Bronchial epithelial cell (primary cell): ENCODE measurements around the gene CFAP54. TPM values are rescaled to one million over a fixed set of nuclear protein-coding genes. Genes with fewer than 3 reads are reported as not detected.

ENCODE experiments used
- DNase-seq: peaks from one replicate; pipeline ENCODE4 v3.0.0-alpha.2; 2010; ENCODE audit warnings: low read depth
- FAIRE-seq: peaks from 2 replicates; lab custom pipeline; 2011; peaks lifted over from hg19 to GRCh38; lab: Jason Lieb, UNC
- H3K27me3 ChIP-seq: 2 replicates; pipeline ENCODE4 v1.5.1; 2011; ENCODE audit warnings: low read length; ENCODE audit not compliant: control insufficient read depth, insufficient read depth
- H3K36me3 ChIP-seq: 2 replicates; pipeline ENCODE4 v1.5.1; 2011; ENCODE audit warnings: low read length; ENCODE audit not compliant: control insufficient read depth, insufficient read depth
- H3K4me3 ChIP-seq: 2 replicates; pipeline ENCODE4 v1.5.1; 2011; ENCODE audit warnings: mild to moderate bottlenecking, low read depth, low read length, control low read depth
- total RNA-seq: library from RNA; depleted of rRNA; stranded (reverse); fragments of >200 nt; gene quantifications from 2 replicates; pipeline ENCODE4 v1.2.1, GENCODE V29; 2014
- TF ChIP-seq, protein P1 (sequence below): IDR thresholded peaks from 2 replicates; pipeline ENCODE4 v1.5.1; 2011; ENCODE audit warnings: mild to moderate bottlenecking, moderate library complexity, low read length, control low read depth, inconsistent platforms; ENCODE audit not compliant: insufficient read depth, severe bottlenecking

Gene CFAP54
- total RNA-seq, 1 donor from 2014 or later, result 0.26 TPM

DNA sequence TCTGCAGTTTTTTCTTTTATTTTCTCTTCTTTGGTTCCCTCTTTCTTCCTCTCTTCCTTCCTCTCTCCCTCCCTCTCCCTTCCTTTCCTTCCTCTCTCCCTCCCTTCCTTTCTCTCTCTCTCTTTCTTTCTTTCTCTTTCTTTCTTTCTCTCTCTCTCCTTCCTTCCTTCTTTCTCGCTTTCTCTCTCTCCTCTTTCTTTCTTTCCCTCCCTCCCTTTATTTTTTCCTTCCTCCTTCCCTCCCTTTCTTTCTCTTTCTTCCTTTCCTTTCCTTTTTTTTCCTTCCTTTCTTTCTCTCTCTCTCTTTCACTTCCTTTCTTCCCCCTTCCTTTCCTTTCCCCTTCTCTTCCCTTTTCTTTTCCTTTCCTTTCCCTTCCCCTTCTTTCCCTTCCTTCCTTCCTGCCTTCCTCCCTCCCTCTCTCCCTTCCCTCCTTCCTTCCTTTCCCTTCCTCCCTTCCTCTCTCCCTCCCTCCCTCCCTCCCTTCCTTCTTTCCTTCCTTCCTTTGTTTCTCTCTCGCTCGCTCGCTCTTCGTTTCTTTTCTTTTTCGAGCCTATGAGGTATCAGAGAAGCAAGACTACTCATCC lies 13.7 kb downstream of the CFAP54 start:
- Histone ChIP-seq H3K4me3 (no peak overlapping the region), H3K27me3 (no peaks in the 10 kb centered on the region), H3K36me3 (no peaks in the 10 kb centered on the region)
- TF ChIP-seq, protein P1, sequence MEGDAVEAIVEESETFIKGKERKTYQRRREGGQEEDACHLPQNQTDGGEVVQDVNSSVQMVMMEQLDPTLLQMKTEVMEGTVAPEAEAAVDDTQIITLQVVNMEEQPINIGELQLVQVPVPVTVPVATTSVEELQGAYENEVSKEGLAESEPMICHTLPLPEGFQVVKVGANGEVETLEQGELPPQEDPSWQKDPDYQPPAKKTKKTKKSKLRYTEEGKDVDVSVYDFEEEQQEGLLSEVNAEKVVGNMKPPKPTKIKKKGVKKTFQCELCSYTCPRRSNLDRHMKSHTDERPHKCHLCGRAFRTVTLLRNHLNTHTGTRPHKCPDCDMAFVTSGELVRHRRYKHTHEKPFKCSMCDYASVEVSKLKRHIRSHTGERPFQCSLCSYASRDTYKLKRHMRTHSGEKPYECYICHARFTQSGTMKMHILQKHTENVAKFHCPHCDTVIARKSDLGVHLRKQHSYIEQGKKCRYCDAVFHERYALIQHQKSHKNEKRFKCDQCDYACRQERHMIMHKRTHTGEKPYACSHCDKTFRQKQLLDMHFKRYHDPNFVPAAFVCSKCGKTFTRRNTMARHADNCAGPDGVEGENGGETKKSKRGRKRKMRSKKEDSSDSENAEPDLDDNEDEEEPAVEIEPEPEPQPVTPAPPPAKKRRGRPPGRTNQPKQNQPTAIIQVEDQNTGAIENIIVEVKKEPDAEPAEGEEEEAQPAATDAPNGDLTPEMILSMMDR, result no peak
- DNase-seq (no peak), FAIRE-seq (no peak)

- H3K4me3 ChIP-seq, result no peak overlapping the region
- DNase-seq (peak; percentile 34), FAIRE-seq (no peak)
- TF ChIP-seq, protein P1, result no peak
- H3K27me3 ChIP-seq, result no peaks in the 10 kb centered on the region
- H3K36me3 ChIP-seq, result no peaks in the 10 kb centered on the region
Measured at GRCh38 chr12:96503976-96504375, 14.6 kb downstream of the CFAP54 start.

GRCh38 chr12:96506776-96507175 lies 17.4 kb downstream of the CFAP54 start:
- FAIRE-seq, result no peak
- TF ChIP-seq, protein P1, result no peak

GRCh38 chr12:96510306-96510764 lies 21.0 kb downstream of the CFAP54 start:
- Histone ChIP-seq H3K27me3 (no peaks in the 10 kb centered on the region), H3K36me3 (no peaks in the 10 kb centered on the region), H3K4me3 (no peak overlapping the region)
- DNase-seq, result peak; percentile 60
- FAIRE-seq, result no peak
- TF ChIP-seq, protein P1, result no peak

More at GRCh38 chr12:96506776-96507175, 17.4 kb downstream of the CFAP54 start:
- Histone ChIP-seq H3K36me3 (no peaks in the 10 kb centered on the region), H3K4me3 (no peak overlapping the region), H3K27me3 (no peaks in the 10 kb centered on the region)
- no peak for DNase-seq

GRCh38 chr12:96513166-96513565 lies 23.8 kb downstream of the CFAP54 start:
- FAIRE-seq (no peak), DNase-seq (peak; percentile 59)
- H3K36me3 ChIP-seq, result no peaks in the 10 kb centered on the region
- H3K4me3 ChIP-seq, result no peak overlapping the region
- H3K27me3 ChIP-seq, result no peaks in the 10 kb centered on the region
- TF ChIP-seq, protein P1, result no peak

GRCh38 chr12:96513681-96514080 lies 24.3 kb downstream of the CFAP54 start:
- FAIRE-seq, result no peak

More at GRCh38 chr12:96513681-96514080, 24.3 kb downstream of the CFAP54 start:
- DNase-seq, result no peak
- Histone ChIP-seq H3K36me3 (no peaks in the 10 kb centered on the region), H3K4me3 (no peak overlapping the region), H3K27me3 (no peaks in the 10 kb centered on the region)
- TF ChIP-seq, protein P1, result no peak
